HEK293T (cell line): ENCODE measurements around the gene KRTAP2-4.
"Not testable (repeated sequence)": the region's sequence is repeated elsewhere in the genome, so short reads cannot be mapped to it uniquely, and the experiment has no call there.

Source experiments
- FOXM1 ChIP-seq: fragments of 450-650 bp; IDR thresholded peaks from 2 replicates; pipeline ENCODE4 v1.6.1; 2017; ENCODE audit warnings: mild to moderate bottlenecking, borderline replicate concordance
- TARDBP ChIP-seq: fragments of 450-650 bp; IDR thresholded peaks from 2 replicates; pipeline ENCODE4 v1.6.1; 2016

DNA sequence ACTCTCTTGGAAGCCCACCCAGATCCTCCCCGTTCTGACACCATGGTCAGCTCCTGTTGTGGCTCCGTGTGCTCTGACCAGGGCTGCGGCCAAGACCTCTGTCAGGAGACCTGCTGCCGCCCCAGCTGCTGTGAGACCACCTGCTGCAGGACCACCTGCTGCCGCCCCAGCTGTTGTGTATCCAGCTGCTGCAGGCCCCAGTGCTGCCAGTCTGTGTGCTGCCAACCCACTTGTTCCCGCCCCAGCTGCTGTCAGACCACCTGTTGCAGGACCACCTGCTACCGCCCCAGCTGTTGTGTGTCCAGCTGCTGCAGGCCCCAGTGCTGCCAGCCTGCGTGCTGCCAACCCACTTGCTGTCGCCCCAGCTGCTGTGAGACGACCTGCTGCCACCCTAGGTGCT is 39.7 kb upstream of the KRTAP2-4 start, which contains the start of gene KRTAP4-9:
- TF ChIP-seq TARDBP, FOXM1: not testable (repeated sequence)
